ENCODE data around the gene ACTMAP. TPM values are rescaled to one million over a fixed set of nuclear protein-coding genes. Genes with fewer than 3 reads are reported as not detected.

ACTMAP gene
- total RNA-seq, 2 experiments from 2014 or later, result 5.0 to 54.8 TPM

GRCh38 chr19:40758491-40758890 lies 8.2 kb upstream of the ACTMAP start:
- H2AFZ ChIP-seq (ENCODE audit: low read length), result no peak overlapping the region
- peaks cover 29% of the 10 kb centered on the region for H3K4me1 ChIP-seq (ENCODE audit: insufficient read depth, low read length, poor library complexity, severe bottlenecking)
- H4K20me1 ChIP-seq (ENCODE audit: insufficient read depth, low read length), result peaks cover 20% of the 10 kb centered on the region
- no peak overlapping the region for H3K27ac ChIP-seq (ENCODE audit: low read depth, low read length, poor library complexity, severe bottlenecking)
- no peak overlapping the region for H3K4me3 ChIP-seq (ENCODE audit: low read depth, low read length, poor library complexity, severe bottlenecking)
- H3K9me3 ChIP-seq (ENCODE audit: low read length), result no peaks in the 10 kb centered on the region
- H3K36me3 ChIP-seq (ENCODE audit: insufficient read depth, low read length), result peaks cover 95% of the 10 kb centered on the region
- no peak overlapping the region for H3K4me2 ChIP-seq (ENCODE audit: low read length)
- DNase-seq (ENCODE audit: low spot score), result no peak
- ChIA-PET POLR2A (no interaction called here), CTCF (ENCODE audit: unreplicated experiment) (no interaction called here)
- peaks cover 63% of the 10 kb centered on the region for H3K79me2 ChIP-seq (ENCODE audit: insufficient read depth, low read depth, low read length)
- intact Hi-C loops (cut with micrococcal nuclease; ENCODE audit: unreplicated experiment), result no loop called here
- BruUV-seq (replicated peaks), result no TSS peak
- TF ChIP-seq EZH2phosphoT487 (IDR thresholded peaks at IDR 0.05; ENCODE audit: borderline replicate concordance, low read depth, low read length), result no peak
- TF ChIP-seq, protein P1, sequence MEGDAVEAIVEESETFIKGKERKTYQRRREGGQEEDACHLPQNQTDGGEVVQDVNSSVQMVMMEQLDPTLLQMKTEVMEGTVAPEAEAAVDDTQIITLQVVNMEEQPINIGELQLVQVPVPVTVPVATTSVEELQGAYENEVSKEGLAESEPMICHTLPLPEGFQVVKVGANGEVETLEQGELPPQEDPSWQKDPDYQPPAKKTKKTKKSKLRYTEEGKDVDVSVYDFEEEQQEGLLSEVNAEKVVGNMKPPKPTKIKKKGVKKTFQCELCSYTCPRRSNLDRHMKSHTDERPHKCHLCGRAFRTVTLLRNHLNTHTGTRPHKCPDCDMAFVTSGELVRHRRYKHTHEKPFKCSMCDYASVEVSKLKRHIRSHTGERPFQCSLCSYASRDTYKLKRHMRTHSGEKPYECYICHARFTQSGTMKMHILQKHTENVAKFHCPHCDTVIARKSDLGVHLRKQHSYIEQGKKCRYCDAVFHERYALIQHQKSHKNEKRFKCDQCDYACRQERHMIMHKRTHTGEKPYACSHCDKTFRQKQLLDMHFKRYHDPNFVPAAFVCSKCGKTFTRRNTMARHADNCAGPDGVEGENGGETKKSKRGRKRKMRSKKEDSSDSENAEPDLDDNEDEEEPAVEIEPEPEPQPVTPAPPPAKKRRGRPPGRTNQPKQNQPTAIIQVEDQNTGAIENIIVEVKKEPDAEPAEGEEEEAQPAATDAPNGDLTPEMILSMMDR (conservative IDR thresholded peaks at IDR 0.05; ENCODE audit: low read length), result no peak
- H3K9me2 ChIP-seq (ENCODE audit: insufficient read depth, low read length), result no peaks in the 10 kb centered on the region

GRCh38 chr19:40756502-40757110 lies 6.3 kb upstream of the ACTMAP start:
- ChIA-PET CTCF (ENCODE audit: unreplicated experiment) (no interaction called here), POLR2A (interaction anchor here (1.0 kb wide), 1 partner anchor 22 kb away, joined by 4 read pairs; the partner anchor contains the start of gene RAB4B)
- H2AFZ ChIP-seq (ENCODE audit: low read length), result no peak overlapping the region
- peaks cover 25% of the 10 kb centered on the region for H4K20me1 ChIP-seq (ENCODE audit: insufficient read depth, low read length)
- no peak for DNase-seq (ENCODE audit: low spot score)
- peaks cover 82% of the 10 kb centered on the region for H3K79me2 ChIP-seq (ENCODE audit: insufficient read depth, low read depth, low read length)
- H3K9me3 ChIP-seq (ENCODE audit: low read length), result no peaks in the 10 kb centered on the region
- H3K4me2 ChIP-seq (ENCODE audit: low read length), result peak overlapping the region; percentile 98; the same call in 1 of the 2 replicates
- H3K27ac ChIP-seq (ENCODE audit: low read depth, low read length, poor library complexity, severe bottlenecking), result no peak overlapping the region
- TF ChIP-seq, protein P1 (conservative IDR thresholded peaks at IDR 0.05; ENCODE audit: low read length), result no peak
- no peak for TF ChIP-seq EZH2phosphoT487 (IDR thresholded peaks at IDR 0.05; ENCODE audit: borderline replicate concordance, low read depth, low read length)
- H3K4me1 ChIP-seq (ENCODE audit: insufficient read depth, low read length, poor library complexity, severe bottlenecking), result peaks cover 35% of the 10 kb centered on the region
- H3K9me2 ChIP-seq (ENCODE audit: insufficient read depth, low read length), result no peaks in the 10 kb centered on the region
- peaks cover 92% of the 10 kb centered on the region for H3K36me3 ChIP-seq (ENCODE audit: insufficient read depth, low read length)
- no TSS peak for BruUV-seq (replicated peaks)
- intact Hi-C loops (cut with micrococcal nuclease; ENCODE audit: unreplicated experiment), result no loop called here
- no peak overlapping the region for H3K4me3 ChIP-seq (ENCODE audit: low read depth, low read length, poor library complexity, severe bottlenecking)

DNA sequence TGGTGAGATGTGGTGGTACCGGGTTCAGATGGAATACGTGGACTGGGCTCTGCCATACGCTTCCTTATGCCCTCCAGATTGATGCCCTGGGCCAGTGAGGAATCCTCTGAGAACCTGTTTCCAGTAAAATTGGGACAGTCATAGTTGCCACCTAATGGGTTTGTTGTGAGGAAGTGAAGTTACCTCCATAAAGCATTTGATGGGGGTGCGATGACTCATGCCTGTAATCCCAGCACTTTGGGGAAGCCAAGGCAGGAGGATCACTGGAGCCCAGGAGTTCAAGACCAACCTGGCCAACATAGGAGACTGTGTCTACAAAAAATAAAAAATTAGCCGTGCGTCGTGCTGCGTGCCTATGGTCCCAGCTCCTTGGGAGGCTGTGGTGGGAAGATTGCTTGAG lies 5.5 kb upstream of the ACTMAP start:
- ChIA-PET CTCF (ENCODE audit: unreplicated experiment) (no interaction called here), POLR2A (interaction anchor here (4.3 kb wide), 1 partner anchor 23 kb away, joined by 31 read pairs; the partner anchor contains the start of gene RAB4B)
- peaks cover 25% of the 10 kb centered on the region for H4K20me1 ChIP-seq (ENCODE audit: insufficient read depth, low read length)
- intact Hi-C loops (cut with micrococcal nuclease; ENCODE audit: unreplicated experiment), result no loop called here
- no TSS peak for BruUV-seq (replicated peaks)
- no peak for DNase-seq (ENCODE audit: low spot score)
- no peaks in the 10 kb centered on the region for H3K9me2 ChIP-seq (ENCODE audit: insufficient read depth, low read length)
- H3K9me3 ChIP-seq (ENCODE audit: low read length), result no peaks in the 10 kb centered on the region
- H3K36me3 ChIP-seq (ENCODE audit: insufficient read depth, low read length), result peaks cover 89% of the 10 kb centered on the region
- TF ChIP-seq, protein P1 (conservative IDR thresholded peaks at IDR 0.05; ENCODE audit: low read length), result no peak
- no peak for TF ChIP-seq EZH2phosphoT487 (IDR thresholded peaks at IDR 0.05; ENCODE audit: borderline replicate concordance, low read depth, low read length)
- peaks cover 35% of the 10 kb centered on the region for H3K4me1 ChIP-seq (ENCODE audit: insufficient read depth, low read length, poor library complexity, severe bottlenecking)
- H3K79me2 ChIP-seq (ENCODE audit: insufficient read depth, low read depth, low read length), result peaks cover 88% of the 10 kb centered on the region
- H3K27ac ChIP-seq (ENCODE audit: low read depth, low read length, poor library complexity, severe bottlenecking), result no peak overlapping the region
- peak overlapping the region; percentile 98 for H3K4me2 ChIP-seq (ENCODE audit: low read length)
- peak overlapping the region; percentile 80 for H3K4me3 ChIP-seq (ENCODE audit: low read depth, low read length, poor library complexity, severe bottlenecking)
- H2AFZ ChIP-seq (ENCODE audit: low read length), result no peak overlapping the region

All from OCI-LY7 (cell line).